ENCODE results near the gene CRX. TPM values are rescaled to one million over a fixed set of nuclear protein-coding genes. Genes with fewer than 3 reads are reported as not detected.

Gene CRX
- total RNA-seq, 1 experiment from 2014 or later = 0.13 TPM

DNA sequence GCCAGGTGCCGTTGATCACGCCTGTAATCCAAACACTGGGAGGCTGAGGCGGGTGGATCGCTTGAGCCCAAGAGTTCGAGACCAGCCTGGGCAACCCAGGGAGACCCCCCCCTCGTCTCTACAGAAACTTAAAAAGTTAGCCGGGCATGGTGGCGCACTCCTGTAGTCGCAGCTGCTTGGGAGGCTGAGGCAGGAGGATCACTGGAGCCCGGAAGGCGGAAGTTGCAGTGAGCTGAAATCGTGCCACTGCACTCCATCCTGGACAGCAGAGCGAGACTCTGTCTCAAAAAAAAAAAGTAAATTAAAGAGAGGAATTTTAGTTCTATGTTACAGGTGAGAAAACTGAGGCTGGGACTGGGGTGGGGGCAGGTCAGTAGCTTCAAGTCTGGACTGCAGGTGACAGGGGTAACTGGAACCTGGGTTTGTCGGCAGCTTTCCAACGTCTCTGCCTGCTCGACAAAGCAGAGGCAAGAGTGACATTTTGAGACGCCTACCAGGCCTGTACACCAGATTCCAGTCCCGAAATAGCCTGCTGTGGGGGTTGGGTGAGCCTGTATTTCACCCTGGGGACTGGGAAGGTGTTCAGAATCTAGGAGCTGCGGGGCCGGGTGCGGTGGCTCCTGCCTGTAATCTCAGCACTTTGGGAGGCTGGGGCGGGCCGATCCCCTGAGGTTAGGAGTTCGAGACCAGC is 42.1 kb upstream of the CRX start:
- no peak for DNase-seq
- Histone ChIP-seq H3K4me1 (ENCODE audit: insufficient read depth, low read length) (peaks cover 6% of the 10 kb centered on the region; the same call in 1 of the 2 replicates), H3K18ac (ENCODE audit: insufficient read length, low read depth, low read length) (no peak overlapping the region), H3K4ac (ENCODE audit: low read depth, low read length) (no peak overlapping the region), H2BK120ac (ENCODE audit: low read depth, low read length, poor library complexity, severe bottlenecking) (no peak overlapping the region), H3K27me3 (ENCODE audit: insufficient read depth, low read length) (no peaks in the 10 kb centered on the region), H2AFZ (ENCODE audit: low read length) (no peak overlapping the region), H3T11ph (ENCODE audit: low read length) (no peak overlapping the region), H3K9ac (ENCODE audit: extremely low read depth, insufficient read length, low read length) (peak overlapping the region; percentile 90), H3K56ac (ENCODE audit: insufficient read length, low read depth, low read length) (no peak overlapping the region), H3K9me3 (ENCODE audit: control insufficient read depth, low read depth, low read length) (no peaks in the 10 kb centered on the region), H2BK20ac (ENCODE audit: low read depth, low read length, poor library complexity, severe bottlenecking) (no peak overlapping the region), H2BK5ac (ENCODE audit: insufficient read length, low read length) (no peak overlapping the region), H3K79me2 (ENCODE audit: insufficient read depth, low read length) (peaks cover 8% of the 10 kb centered on the region; the same call in 1 of the 2 replicates), H2BK12ac (ENCODE audit: insufficient read length, low read depth, low read length) (no peak overlapping the region), H4K5ac (ENCODE audit: insufficient read length, low read depth, low read length) (no peak overlapping the region), H4K91ac (ENCODE audit: insufficient read length, low read depth, low read length) (no peak overlapping the region), H3K27ac (ENCODE audit: insufficient read length, low read depth, low read length) (no peak overlapping the region), H4K20me1 (ENCODE audit: control insufficient read depth, insufficient read depth, insufficient read length) (peaks cover 5% of the 10 kb centered on the region), H3K14ac (ENCODE audit: insufficient read depth, low read length) (no peak overlapping the region), H3K79me1 (ENCODE audit: insufficient read depth, low read depth, low read length, poor library complexity, severe bottlenecking) (peaks cover 8% of the 10 kb centered on the region), H3K23me2 (ENCODE audit: insufficient read length, low read depth, low read length, poor library complexity, severe bottlenecking) (peaks cover 8% of the 10 kb centered on the region), H4K8ac (replicated peaks; ENCODE audit: insufficient read length, low read depth, low read length) (no peak overlapping the region), H3K4me2 (ENCODE audit: insufficient read depth, insufficient read length, low read length) (peak overlapping the region; percentile 100), H2BK15ac (ENCODE audit: low read depth, low read length) (no peak overlapping the region), H2AK5ac (ENCODE audit: insufficient read length, low read length) (no peak overlapping the region), H3K23ac (ENCODE audit: insufficient read length, low read depth, low read length) (no peak overlapping the region)
- peak overlapping the region; percentile 92 to 97 for H3K4me3 Mint-ChIP-seq
- no peaks in the 10 kb centered on the region for H3K9me3 Mint-ChIP-seq
- H3K27me3 Mint-ChIP-seq (ENCODE audit: low read depth) = no peaks in the 10 kb centered on the region
- H3K27ac Mint-ChIP-seq = peak overlapping the region in 2 of 3 experiments; percentile 57 to 96; a peak in 4 of 7 replicates
- no CpG with 5 or more reads among the region's 24 CpGs for WGBS (ENCODE audit: extremely low coverage, insufficient read length, low lambda C conversion rate)
- TF ChIP-seq, protein P1, sequence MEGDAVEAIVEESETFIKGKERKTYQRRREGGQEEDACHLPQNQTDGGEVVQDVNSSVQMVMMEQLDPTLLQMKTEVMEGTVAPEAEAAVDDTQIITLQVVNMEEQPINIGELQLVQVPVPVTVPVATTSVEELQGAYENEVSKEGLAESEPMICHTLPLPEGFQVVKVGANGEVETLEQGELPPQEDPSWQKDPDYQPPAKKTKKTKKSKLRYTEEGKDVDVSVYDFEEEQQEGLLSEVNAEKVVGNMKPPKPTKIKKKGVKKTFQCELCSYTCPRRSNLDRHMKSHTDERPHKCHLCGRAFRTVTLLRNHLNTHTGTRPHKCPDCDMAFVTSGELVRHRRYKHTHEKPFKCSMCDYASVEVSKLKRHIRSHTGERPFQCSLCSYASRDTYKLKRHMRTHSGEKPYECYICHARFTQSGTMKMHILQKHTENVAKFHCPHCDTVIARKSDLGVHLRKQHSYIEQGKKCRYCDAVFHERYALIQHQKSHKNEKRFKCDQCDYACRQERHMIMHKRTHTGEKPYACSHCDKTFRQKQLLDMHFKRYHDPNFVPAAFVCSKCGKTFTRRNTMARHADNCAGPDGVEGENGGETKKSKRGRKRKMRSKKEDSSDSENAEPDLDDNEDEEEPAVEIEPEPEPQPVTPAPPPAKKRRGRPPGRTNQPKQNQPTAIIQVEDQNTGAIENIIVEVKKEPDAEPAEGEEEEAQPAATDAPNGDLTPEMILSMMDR (conservative IDR thresholded peaks at IDR 0.05) = no peak
- H3K36me3 Mint-ChIP-seq (ENCODE audit: insufficient read depth in 1 of 3, low read depth in 3 of 3) = peaks cover 34 to 48% (median 46%) of the 10 kb centered on the region in 3 experiments
- peaks cover 9 to 22% of the 10 kb centered on the region in 2 experiments for H3K4me1 Mint-ChIP-seq
